ENCODE data around the gene BLM.

The BLM gene

GRCh38 chr15:90740545-90740944, 23.4 kb downstream of the BLM start:
- peak; percentile 26 for DNase-seq

GRCh38 chr15:90742087-90742486, 24.9 kb downstream of the BLM start:
- no peak for DNase-seq

- DNase-seq = no peak
These were observed 26.3 kb downstream of the BLM start for GRCh38 chr15:90743407-90743806.

- DNase-seq = peak; percentile 34
These were observed 27.7 kb downstream of the BLM start for GRCh38 chr15:90744759-90745402.

GRCh38 chr15:90749754-90750153, 32.6 kb downstream of the BLM start:
- DNase-seq = peak; percentile 65

- DNase-seq = peak; percentile 70
These were observed 33.0 kb downstream of the BLM start for GRCh38 chr15:90750186-90750585.

GRCh38 chr15:90751300-90751825, 34.2 kb downstream of the BLM start:
- no peak for DNase-seq

GRCh38 chr15:90756916-90757315, 39.8 kb downstream of the BLM start:
- no peak for DNase-seq

- no peak for DNase-seq
These were observed 40.3 kb downstream of the BLM start for GRCh38 chr15:90757461-90757860.

GRCh38 chr15:90760661-90761232, 43.6 kb downstream of the BLM start:
- DNase-seq = no peak

- DNase-seq = no peak
These were observed 44.5 kb downstream of the BLM start for GRCh38 chr15:90761629-90762028.

GRCh38 chr15:90762109-90762508, 45.0 kb downstream of the BLM start:
- DNase-seq = no peak

GRCh38 chr15:90763366-90764099, 46.4 kb downstream of the BLM start:
- DNase-seq = no peak

GRCh38 chr15:90765531-90765930, 48.4 kb downstream of the BLM start:
- DNase-seq = no peak

GRCh38 chr15:90765966-90766365, 48.8 kb downstream of the BLM start:
- no peak for DNase-seq

GRCh38 chr15:90769375-90769774, 52.2 kb downstream of the BLM start:
- DNase-seq = no peak

- no peak for DNase-seq
These were observed 56.3 kb downstream of the BLM start for GRCh38 chr15:90773485-90773884.

GRCh38 chr15:90774731-90775514, 57.8 kb downstream of the BLM start:
- DNase-seq = no peak

- peak; percentile 11 for DNase-seq
These were observed 63.8 kb downstream of the BLM start for GRCh38 chr15:90780916-90781315.

- DNase-seq = no peak
These were observed 65.3 kb downstream of the BLM start for GRCh38 chr15:90782442-90782841.

- no peak for DNase-seq
These were observed 70.7 kb downstream of the BLM start for GRCh38 chr15:90787881-90788280.

GRCh38 chr15:90789462-90789861, 72.3 kb downstream of the BLM start:
- no peak for DNase-seq

- DNase-seq = no peak
These were observed 72.9 kb downstream of the BLM start for GRCh38 chr15:90790057-90790456.

Data from activated CD4-positive, alpha-beta T cell treated with anti-CD3 and anti-CD28 coated beads, Interleukin-2, amount 50 U/mL, for 16 hours (primary cell).